ENCODE results near the gene UBL7. TPM values are rescaled to one million over a fixed set of nuclear protein-coding genes. Genes with fewer than 3 reads are reported as not detected.

UBL7 gene
- total and polyA plus RNA-seq, 2 experiments from 2014 or later, result 70.4 to 78.6 TPM

- Histone ChIP-seq H3K36me3 (ENCODE audit: low read depth) (no peaks in the 10 kb centered on the region), H4K20me1 (ENCODE audit: insufficient read depth) (no peaks in the 10 kb centered on the region), H3K4me1 (ENCODE audit: insufficient read depth) (no peaks in the 10 kb centered on the region), H3K9me3 (ENCODE audit: low read depth) (no peaks in the 10 kb centered on the region), H3K27ac (no peak overlapping the region), H3F3A (ENCODE audit: insufficient read depth) (0 out of 2 replicates have a peak, but pooled peaks cover 4% of the 10 kb centered on the region), H3K9me2 (ENCODE audit: insufficient read depth) (no peaks in the 10 kb centered on the region), H3K4me3 (no peak overlapping the region), H2AFZ (no peak overlapping the region), H3K27me3 (replicated peaks; ENCODE audit: insufficient read depth) (no peaks in the 10 kb centered on the region), H3K4me2 (ENCODE audit: unreplicated experiment) (no peak overlapping the region), H3K9ac (no peak overlapping the region), H3K79me2 (ENCODE audit: insufficient read depth) (no peaks in the 10 kb centered on the region)
- no peak for TF ChIP-seq EZH2phosphoT487 (IDR thresholded peaks at IDR 0.05; ENCODE audit: insufficient read depth, low read depth)
- TF ChIP-seq EZH2 (IDR thresholded peaks at IDR 0.05; ENCODE audit: insufficient read depth, poor library complexity, severe bottlenecking), result no peak
- 80 to 86% methylated on average over 3 of the region's 3 CpGs for WGBS, 2 experiments (ENCODE audit: low coverage in 1 of 2, low lambda C conversion rate in 2 of 2, missing lambda C conversion rate in 2 of 2)
- no peak for DNase-seq
- in situ Hi-C loops (cut with MboI), result no loop called here
Measured at GRCh38 chr15:74496648-74497047, 35.7 kb upstream of the UBL7 start.

GRCh38 chr15:74490339-74490689 is 29.4 kb upstream of the UBL7 start:
- 93 to 97% methylated on average over 1 of the region's 1 CpG for WGBS, 2 experiments (ENCODE audit: low coverage in 1 of 2, low lambda C conversion rate in 2 of 2, missing lambda C conversion rate in 2 of 2)
- no peak overlapping the region for H2AFZ ChIP-seq

GRCh38 chr15:74489518-74490338 is 28.8 kb upstream of the UBL7 start:
- no peaks in the 10 kb centered on the region for H3K9me2 ChIP-seq (ENCODE audit: insufficient read depth)
- H3K79me2 ChIP-seq (ENCODE audit: insufficient read depth), result no peaks in the 10 kb centered on the region
- no peak overlapping the region for H3K9ac ChIP-seq
- no peaks in the 10 kb centered on the region for H3F3A ChIP-seq (ENCODE audit: insufficient read depth)
- no peak overlapping the region for H3K27ac ChIP-seq
- H3K27me3 ChIP-seq (replicated peaks; ENCODE audit: insufficient read depth), result no peaks in the 10 kb centered on the region
- in situ Hi-C loops (cut with MboI), result no loop called here
- no peaks in the 10 kb centered on the region for H3K9me3 ChIP-seq (ENCODE audit: low read depth)
- H3K4me3 ChIP-seq, result no peak overlapping the region
- no peak overlapping the region for H2AFZ ChIP-seq
- peak; percentile 60 for DNase-seq
- no peaks in the 10 kb centered on the region for H3K36me3 ChIP-seq (ENCODE audit: low read depth)
- no peak overlapping the region for H3K4me2 ChIP-seq (ENCODE audit: unreplicated experiment)
- 39% methylated on average over 9 of the region's 9 CpGs for WGBS, 2 experiments (ENCODE audit: low coverage in 1 of 2, low lambda C conversion rate in 2 of 2, missing lambda C conversion rate in 2 of 2)
- H4K20me1 ChIP-seq (ENCODE audit: insufficient read depth), result no peaks in the 10 kb centered on the region
- no peak for TF ChIP-seq EZH2 (IDR thresholded peaks at IDR 0.05; ENCODE audit: insufficient read depth, poor library complexity, severe bottlenecking)
- TF ChIP-seq EZH2phosphoT487 (IDR thresholded peaks at IDR 0.05; ENCODE audit: insufficient read depth, low read depth), result no peak
- H3K4me1 ChIP-seq (ENCODE audit: insufficient read depth), result no peaks in the 10 kb centered on the region

More at GRCh38 chr15:74490339-74490689, 29.4 kb upstream of the UBL7 start:
- H3K9ac ChIP-seq, result no peak overlapping the region
- H3K4me1 ChIP-seq (ENCODE audit: insufficient read depth), result no peaks in the 10 kb centered on the region
- in situ Hi-C loops (cut with MboI), result no loop called here
- no peaks in the 10 kb centered on the region for H3K27me3 ChIP-seq (replicated peaks; ENCODE audit: insufficient read depth)
- no peaks in the 10 kb centered on the region for H3F3A ChIP-seq (ENCODE audit: insufficient read depth)
- H3K4me3 ChIP-seq, result no peak overlapping the region
- H3K9me2 ChIP-seq (ENCODE audit: insufficient read depth), result no peaks in the 10 kb centered on the region
- no peak for DNase-seq
- no peaks in the 10 kb centered on the region for H4K20me1 ChIP-seq (ENCODE audit: insufficient read depth)
- TF ChIP-seq EZH2phosphoT487 (IDR thresholded peaks at IDR 0.05; ENCODE audit: insufficient read depth, low read depth) (no peak), EZH2 (IDR thresholded peaks at IDR 0.05; ENCODE audit: insufficient read depth, poor library complexity, severe bottlenecking) (no peak)
- no peaks in the 10 kb centered on the region for H3K36me3 ChIP-seq (ENCODE audit: low read depth)
- no peak overlapping the region for H3K27ac ChIP-seq
- no peak overlapping the region for H3K4me2 ChIP-seq (ENCODE audit: unreplicated experiment)
- H3K79me2 ChIP-seq (ENCODE audit: insufficient read depth), result no peaks in the 10 kb centered on the region
- no peaks in the 10 kb centered on the region for H3K9me3 ChIP-seq (ENCODE audit: low read depth)

- no peak for DNase-seq
- no peak overlapping the region for H2AFZ ChIP-seq
- H3F3A ChIP-seq (ENCODE audit: insufficient read depth), result no peaks in the 10 kb centered on the region
- in situ Hi-C loops (cut with MboI), result no loop called here
- H3K36me3 ChIP-seq (ENCODE audit: low read depth), result no peaks in the 10 kb centered on the region
- no peaks in the 10 kb centered on the region for H3K9me2 ChIP-seq (ENCODE audit: insufficient read depth)
- no peak overlapping the region for H3K4me2 ChIP-seq (ENCODE audit: unreplicated experiment)
- 71 to 85% methylated on average over 1 of the region's 1 CpG for WGBS, 2 experiments (ENCODE audit: low coverage in 1 of 2, low lambda C conversion rate in 2 of 2, missing lambda C conversion rate in 2 of 2)
- no peaks in the 10 kb centered on the region for H3K79me2 ChIP-seq (ENCODE audit: insufficient read depth)
- H3K4me1 ChIP-seq (ENCODE audit: insufficient read depth), result no peaks in the 10 kb centered on the region
- H4K20me1 ChIP-seq (ENCODE audit: insufficient read depth), result no peaks in the 10 kb centered on the region
- H3K9me3 ChIP-seq (ENCODE audit: low read depth), result no peaks in the 10 kb centered on the region
- TF ChIP-seq EZH2phosphoT487 (IDR thresholded peaks at IDR 0.05; ENCODE audit: insufficient read depth, low read depth), result no peak
- no peak for TF ChIP-seq EZH2 (IDR thresholded peaks at IDR 0.05; ENCODE audit: insufficient read depth, poor library complexity, severe bottlenecking)
- H3K9ac ChIP-seq, result no peak overlapping the region
- H3K4me3 ChIP-seq, result no peak overlapping the region
- H3K27me3 ChIP-seq (replicated peaks; ENCODE audit: insufficient read depth), result no peaks in the 10 kb centered on the region
- no peak overlapping the region for H3K27ac ChIP-seq
Measured at GRCh38 chr15:74488776-74489175, 27.8 kb upstream of the UBL7 start.

Data from GM23248 (cell line).